Gastrocnemius medialis (tissue), 4 donors: ENCODE data around the gene DOCK8.

Experiments used
- CTCF ChIP-seq, 5 experiments: fragments of 450-650 bp in 3 of 5; fragments of 200-600 bp in 2 of 5; sonication (generic) in 2 of 5; IDR thresholded peaks in 4 of 5; conservative IDR thresholded peaks in 1 of 5; 1 replicate in 4 of 5; 2 replicates in 1 of 5; pipeline ENCODE4 v1.5.1; 2016 to 2019; ENCODE audit warnings: antibody characterized with exemption in 5 of 5, mild to moderate bottlenecking in 3 of 5, moderate library complexity in 3 of 5
- POLR2A ChIP-seq, 2 donors: fragments of 450-650 bp; IDR thresholded peaks; one replicate each; pipeline ENCODE4 v1.6.1; 2017; ENCODE audit warnings: antibody characterized with exemption in 2 of 2, mild to moderate bottlenecking in 2 of 2, moderate library complexity in 2 of 2

DNA sequence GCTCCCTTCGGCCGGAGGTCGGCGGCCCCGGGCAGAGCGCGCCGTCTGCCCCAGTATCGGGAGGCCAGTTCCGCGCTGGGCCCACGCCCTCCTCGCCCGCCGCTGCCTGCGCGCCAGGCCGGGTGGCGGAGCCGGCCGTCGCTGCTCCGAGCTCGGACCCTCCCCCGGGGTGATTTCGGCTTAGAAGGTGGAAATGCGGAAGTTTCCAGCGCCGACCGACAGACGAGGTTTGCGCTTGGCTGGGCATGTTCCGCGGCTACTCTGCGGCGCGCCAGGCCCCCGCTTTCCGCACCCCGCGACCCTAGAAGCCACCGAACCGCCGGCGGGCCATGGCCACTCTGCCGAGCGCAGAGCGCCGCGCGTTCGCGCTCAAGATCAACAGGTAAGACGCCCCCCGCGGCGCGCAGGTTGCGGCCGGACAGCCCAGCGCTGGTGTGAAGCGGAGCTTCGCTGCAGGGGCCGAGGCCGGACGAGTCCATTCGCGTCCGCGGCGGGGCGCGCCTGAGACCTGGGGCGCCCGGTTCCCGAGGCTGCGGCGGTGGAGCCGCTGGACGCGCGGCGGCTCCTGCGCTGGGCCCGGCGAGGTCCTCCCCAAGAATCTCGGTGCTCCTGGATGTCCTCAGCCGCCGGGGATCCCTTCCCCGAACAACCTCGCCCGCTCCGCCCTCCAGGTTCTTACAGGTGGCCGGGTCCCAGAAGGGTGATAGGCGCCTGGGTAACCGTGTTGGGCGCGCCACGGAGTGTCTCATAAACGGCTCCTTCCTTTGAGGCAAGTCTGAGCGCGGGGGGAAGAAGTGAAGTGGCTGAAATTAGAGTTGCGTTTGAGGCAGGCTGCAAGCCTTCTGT lies at the start of gene DOCK8:
- TF ChIP-seq POLR2A (IDR thresholded peaks at IDR 0.05) (no peak), CTCF (IDR thresholded peaks at IDR 0.05 in 4 of 5, conservative IDR thresholded peaks at IDR 0.05 in 1 of 5) (peak in 2 of 5 experiments; percentile 25 to 26)
